HG03571 (cell line): ENCODE data around the gene KLHDC8A.

Experiments
- ATAC-seq: cut with Tn5 transposase; IDR thresholded peaks from one replicate; pipeline ENCODE4 v1.9.1; 2021; ENCODE audit not compliant: unreplicated experiment

The KLHDC8A gene

GRCh38 chr1:205345761-205346160 is 11.0 kb downstream of the KLHDC8A start:
- ATAC-seq, result no peak

- ATAC-seq, result no peak
Measured at GRCh38 chr1:205344066-205344928, 12.4 kb downstream of the KLHDC8A start.

DNA sequence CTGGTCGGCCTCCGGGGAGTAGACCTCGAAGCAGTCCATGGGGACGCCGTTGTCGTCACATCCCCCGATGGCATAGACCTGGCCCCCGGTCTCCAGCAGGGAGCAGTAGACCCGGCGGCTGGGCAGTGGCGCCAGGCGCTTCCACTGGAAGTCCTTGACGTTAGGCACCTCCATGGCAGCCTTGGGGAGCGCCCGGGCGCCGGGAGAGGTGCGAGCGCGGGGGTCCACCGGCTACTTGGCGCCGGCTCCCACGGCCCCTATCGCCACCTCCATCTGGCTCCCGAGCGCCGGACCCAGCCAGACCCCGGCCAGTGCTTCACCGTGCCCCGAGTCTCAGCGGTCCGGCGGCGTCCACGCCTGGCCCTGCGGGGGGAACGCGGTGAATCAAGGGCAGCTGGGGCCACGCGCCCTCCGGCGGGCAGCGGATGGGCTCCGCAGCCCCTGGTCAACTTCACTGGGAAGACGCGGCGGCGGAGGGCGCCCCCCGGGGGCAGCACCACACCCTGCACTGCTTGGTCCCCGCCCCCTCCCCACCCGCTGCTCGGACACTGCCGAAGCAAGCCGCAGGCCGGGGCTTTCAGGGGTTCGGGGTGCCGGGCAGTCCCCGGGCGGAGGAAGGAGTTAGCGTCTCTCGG is 13.2 kb downstream of the KLHDC8A start:
- ATAC-seq, result no peak

GRCh38 chr1:205342986-205343385 is 13.7 kb downstream of the KLHDC8A start:
- ATAC-seq, result no peak

DNA sequence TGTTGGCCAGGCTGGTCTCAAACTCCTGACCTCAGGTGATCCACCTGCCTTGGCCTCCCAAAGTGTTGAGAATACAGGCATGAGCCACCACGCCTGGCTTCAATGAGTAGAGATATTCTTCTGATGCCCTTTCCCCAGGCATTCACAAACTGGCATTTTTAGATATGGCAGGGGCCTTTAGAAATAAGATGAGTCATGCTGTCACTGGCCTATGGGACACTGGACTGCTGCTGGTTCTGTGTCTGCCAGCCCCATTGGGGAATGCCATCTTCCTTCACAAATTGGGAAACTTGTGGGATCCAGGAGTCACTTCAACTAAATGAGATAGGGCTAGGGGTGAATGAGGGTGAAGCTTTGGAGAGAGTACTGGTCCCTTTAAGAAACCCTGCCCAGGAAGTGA is 16.0 kb downstream of the KLHDC8A start:
- no peak for ATAC-seq

GRCh38 chr1:205339717-205340116 is 17.0 kb downstream of the KLHDC8A start:
- peak; percentile 64 for ATAC-seq

GRCh38 chr1:205339197-205339702 is 17.5 kb downstream of the KLHDC8A start:
- no peak for ATAC-seq

DNA sequence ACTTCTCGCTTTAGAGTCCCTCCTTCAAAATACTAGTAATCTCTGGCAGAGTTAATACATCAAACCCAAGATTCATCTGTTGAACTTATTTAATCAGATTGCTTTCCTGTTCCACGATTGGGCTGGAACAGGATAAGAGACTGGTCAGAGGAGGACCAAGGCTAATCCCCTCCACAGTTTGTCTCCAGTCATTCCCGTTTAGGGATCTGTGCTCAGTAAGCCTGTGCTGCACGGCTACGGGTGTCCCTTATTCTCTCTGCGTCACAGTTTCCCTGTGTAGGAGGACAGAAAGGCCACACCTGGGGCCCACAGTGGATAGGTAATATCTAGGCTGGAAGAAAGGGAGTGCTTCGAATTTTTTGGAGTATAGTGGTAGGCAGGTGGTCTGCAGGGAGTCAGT is 18.7 kb downstream of the KLHDC8A start:
- ATAC-seq, result no peak

- no peak for ATAC-seq
Measured at GRCh38 chr1:205337481-205337880, 19.2 kb downstream of the KLHDC8A start.

- no peak for ATAC-seq
Measured at GRCh38 chr1:205335692-205336091, 21.0 kb downstream of the KLHDC8A start.

DNA sequence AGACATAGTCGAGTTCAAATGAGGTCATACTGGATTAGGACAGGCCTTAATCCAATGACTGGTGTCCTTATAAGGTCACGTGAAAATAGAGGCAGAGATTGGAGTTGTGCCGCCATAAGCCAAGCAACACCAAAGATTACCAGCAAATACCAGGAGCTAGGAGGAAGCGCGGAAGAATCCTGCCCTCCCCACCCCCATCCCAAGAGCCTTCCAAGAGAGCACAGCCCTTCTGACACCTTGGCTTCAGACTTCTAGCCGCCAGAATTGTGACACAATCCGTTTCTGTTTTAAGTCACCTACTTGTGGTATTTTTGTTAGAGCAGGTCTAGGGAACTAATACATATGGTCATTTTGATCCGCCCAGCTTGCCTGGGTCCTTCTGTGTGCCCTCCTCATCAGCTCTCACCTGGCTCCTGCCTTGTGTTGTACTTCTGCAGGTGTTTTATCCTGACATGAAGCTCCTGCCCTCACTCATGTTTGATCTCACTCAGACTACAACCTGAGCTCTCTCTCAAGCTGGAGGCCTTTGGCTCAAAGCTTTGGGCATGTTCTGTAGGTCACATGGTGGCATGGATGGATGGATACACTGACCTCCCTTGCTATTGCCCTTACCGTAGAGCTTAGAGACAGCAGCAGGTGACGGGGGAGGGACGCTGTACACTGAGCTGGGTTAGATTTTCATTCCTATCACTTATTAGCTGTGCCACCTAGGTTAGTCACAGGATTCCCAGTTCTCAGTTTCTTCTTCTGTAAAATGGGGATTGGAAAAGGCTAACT is 24.5 kb downstream of the KLHDC8A start:
- no peak for ATAC-seq

DNA sequence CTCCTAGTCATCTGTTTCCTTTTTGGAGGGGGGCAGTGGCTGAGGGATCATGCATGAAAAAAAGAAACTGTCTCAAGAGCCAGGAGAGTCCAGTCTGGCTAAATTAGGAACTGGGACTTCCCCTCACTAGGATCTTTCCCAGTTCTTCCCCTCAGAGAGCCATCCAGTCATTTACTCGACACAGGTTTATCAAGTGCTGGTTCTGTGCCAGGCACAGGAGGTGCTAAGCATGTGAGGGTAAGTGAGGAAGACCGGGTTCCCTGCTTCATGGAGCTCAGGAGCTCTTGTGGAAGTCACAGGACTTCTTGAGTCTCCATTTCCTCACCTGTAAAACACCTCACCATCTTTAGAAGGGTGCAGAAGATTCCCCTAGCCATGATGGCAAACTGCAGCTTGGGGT is 26.6 kb downstream of the KLHDC8A start:
- no peak for ATAC-seq

- ATAC-seq, result no peak
Measured at GRCh38 chr1:205329719-205330118, 27.0 kb downstream of the KLHDC8A start.

DNA sequence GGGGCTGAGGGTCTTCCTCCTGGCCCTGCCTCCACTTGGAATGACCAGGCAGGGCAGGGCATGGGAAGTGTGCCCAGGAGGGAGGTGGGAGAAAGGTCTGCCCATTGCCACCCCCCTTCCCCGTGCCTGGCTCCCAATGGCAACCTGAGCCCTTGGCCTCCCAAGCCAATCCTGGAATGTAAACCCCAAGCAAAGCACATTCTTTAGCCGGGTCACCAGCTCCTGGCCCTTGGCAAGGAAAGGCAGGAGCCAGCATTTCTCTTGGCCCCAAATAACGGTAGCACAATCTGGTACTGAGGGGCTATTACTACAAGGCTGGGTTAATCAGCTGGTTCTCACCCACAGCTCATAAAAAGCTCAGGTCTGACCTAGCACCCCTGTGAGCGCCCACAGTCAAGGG is 28.2 kb downstream of the KLHDC8A start:
- ATAC-seq, result no peak

DNA sequence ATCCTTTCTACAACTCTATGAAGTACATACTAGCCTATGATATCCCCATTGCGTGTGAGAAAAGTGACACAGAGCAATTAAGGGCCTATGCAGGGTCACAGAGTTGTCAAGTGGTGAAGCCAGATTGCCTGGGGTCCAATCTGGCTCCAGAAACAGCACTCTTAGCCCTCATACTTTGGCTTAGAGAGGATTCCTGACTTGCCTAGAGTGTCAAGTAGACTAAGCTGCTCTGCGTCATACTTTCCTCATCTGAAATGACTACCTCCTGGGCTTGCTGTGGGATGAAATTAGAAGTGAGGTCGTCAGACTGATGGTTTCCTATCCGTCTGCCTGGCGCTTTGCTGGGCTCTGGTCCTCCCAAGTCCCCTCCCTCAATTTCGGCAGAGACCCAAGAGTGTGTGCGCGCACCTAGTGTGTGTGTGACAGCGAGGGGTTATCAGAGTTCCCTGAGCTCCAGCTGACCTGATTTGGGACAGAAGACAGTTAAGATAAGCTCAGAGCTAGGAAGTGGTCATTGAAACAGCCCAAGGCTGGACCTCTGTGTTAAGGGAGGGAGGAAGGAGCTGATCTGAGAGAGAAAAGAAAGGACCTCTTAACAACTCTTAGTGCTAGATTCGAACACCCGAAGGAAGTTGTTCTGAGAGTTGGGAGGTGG is 29.8 kb downstream of the KLHDC8A start:
- no peak for ATAC-seq

- no peak for ATAC-seq
Measured at GRCh38 chr1:205325334-205325884, 31.3 kb downstream of the KLHDC8A start.

GRCh38 chr1:205324781-205325180 is 31.9 kb downstream of the KLHDC8A start:
- no peak for ATAC-seq

- no peak for ATAC-seq
Measured at GRCh38 chr1:205323794-205324193, 32.9 kb downstream of the KLHDC8A start.

DNA sequence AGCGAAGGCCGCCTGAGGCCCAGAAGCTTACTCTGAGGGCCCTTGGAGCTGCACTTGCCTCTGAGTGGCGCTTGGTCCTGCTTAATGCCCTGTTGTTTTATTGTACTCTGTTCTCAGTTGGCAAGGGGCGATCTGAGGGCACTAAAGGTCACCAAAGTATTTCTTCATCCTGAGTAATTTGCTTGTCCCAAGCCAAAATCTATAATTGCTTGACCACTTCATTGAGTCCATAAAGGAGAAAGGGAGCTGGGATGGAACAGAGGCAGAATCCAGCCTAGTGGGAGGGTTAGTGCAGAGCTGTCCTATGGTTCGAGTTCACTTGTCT is 34.8 kb downstream of the KLHDC8A start:
- ATAC-seq, result no peak

DNA sequence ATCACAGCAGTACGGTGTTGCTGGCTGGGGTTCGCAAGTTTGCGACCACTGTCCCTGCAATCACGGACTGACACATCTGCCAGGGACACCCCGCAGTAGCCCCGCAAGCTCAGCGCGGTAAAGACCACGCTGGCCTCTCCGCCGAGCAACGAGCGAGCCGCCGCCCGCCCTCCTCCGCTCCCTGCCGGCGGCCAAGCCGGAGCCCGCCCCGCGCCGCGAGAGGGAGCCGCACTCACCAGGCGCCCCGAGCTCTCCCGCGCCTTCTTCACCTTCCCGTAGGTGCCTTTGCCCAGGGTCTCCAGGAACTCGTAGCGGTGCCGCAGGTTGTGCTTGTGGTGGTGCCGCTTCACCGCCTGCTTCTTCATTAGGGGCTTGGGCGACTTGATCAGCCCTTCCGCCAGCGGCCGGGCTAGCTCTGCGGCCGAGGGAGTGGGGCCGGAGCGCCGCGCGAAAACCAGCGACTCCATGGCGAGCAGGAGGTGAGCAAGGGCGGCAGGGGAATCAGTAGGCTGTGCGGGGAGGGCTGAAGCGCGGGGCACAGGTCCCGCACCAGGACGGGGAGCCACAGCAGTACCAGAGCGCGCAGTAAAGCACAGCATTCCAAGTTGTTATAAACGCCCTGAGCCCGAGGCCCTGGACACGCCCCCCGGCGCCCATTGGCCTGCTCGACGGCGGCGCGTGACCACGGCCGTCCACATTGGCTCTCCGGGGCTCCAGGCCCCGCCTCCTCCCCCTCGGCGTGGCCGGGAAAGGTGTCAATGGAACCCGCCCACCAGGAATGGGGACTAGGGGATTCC is 35.4 kb downstream of the KLHDC8A start, which contains the start of gene NUAK2:
NUAK2 (minus strand) TSS at position 584 of the 797 bp plus-strand sequence; CDS start at position 467, 117 bp downstream.
- no peak for ATAC-seq
